Measurements from ENCODE around the gene ASMT. TPM values are rescaled to one million over a fixed set of nuclear protein-coding genes. Genes with fewer than 3 reads are reported as not detected.

ASMT gene
- total RNA-seq, 1 experiment from 2014 or later = not detected

DNA sequence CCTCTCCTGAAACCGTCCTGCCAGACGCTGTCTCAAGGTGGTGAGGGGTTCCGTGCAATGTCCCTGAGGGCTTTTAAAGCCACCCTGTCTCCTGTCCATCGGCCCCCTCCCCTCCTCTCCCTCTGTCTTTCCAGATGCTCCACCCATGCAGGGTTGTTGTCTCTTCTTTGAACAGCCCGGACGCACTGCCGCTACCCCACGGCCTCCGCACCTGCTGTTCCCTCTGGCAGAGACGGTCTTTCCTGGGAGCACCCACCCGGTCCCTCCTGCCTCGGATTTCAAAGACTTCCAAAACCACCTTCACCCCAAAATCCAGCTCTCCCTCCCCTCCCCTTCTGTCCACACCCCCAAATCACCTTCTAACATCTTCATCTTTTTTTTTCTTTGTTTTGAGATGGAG, 4.1 kb upstream of the ASMT start:
- no TSS peak for BruUV-seq (replicated peaks)
- intact Hi-C loops (cut with micrococcal nuclease) = no loop called here
- Histone ChIP-seq H3K9ac (ENCODE audit: low read length) (no peak overlapping the region), H3K27me3 (ENCODE audit: low read length) (no peaks in the 10 kb centered on the region), H3K4me2 (ENCODE audit: low read length) (no peak overlapping the region), H4K20me1 (ENCODE audit: low read length) (no peaks in the 10 kb centered on the region), H3K4me1 (ENCODE audit: insufficient read depth, low read length) (no peaks in the 10 kb centered on the region), H2AFZ (ENCODE audit: low read length) (no peak overlapping the region), H3K9me3 (ENCODE audit: low read length) (no peaks in the 10 kb centered on the region), H3K27ac (ENCODE audit: low read length) (no peak overlapping the region), H3K79me2 (ENCODE audit: low read length) (no peaks in the 10 kb centered on the region), H3K9me2 (replicated peaks; ENCODE audit: low read length) (no peaks in the 10 kb centered on the region), H3F3A (ENCODE audit: low read length, unreplicated experiment) (no peaks in the 10 kb centered on the region), H3K4me3 (ENCODE audit: low read length) (no peak overlapping the region), H3K36me3 (ENCODE audit: low read depth, low read length) (no peaks in the 10 kb centered on the region)
- DNase-seq (no peak), ATAC-seq (no peak)
- ChIA-PET POLR2A (ENCODE audit: unreplicated experiment) (no interaction called here), CTCF (no interaction called here)
- TF ChIP-seq, protein P1, sequence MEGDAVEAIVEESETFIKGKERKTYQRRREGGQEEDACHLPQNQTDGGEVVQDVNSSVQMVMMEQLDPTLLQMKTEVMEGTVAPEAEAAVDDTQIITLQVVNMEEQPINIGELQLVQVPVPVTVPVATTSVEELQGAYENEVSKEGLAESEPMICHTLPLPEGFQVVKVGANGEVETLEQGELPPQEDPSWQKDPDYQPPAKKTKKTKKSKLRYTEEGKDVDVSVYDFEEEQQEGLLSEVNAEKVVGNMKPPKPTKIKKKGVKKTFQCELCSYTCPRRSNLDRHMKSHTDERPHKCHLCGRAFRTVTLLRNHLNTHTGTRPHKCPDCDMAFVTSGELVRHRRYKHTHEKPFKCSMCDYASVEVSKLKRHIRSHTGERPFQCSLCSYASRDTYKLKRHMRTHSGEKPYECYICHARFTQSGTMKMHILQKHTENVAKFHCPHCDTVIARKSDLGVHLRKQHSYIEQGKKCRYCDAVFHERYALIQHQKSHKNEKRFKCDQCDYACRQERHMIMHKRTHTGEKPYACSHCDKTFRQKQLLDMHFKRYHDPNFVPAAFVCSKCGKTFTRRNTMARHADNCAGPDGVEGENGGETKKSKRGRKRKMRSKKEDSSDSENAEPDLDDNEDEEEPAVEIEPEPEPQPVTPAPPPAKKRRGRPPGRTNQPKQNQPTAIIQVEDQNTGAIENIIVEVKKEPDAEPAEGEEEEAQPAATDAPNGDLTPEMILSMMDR (conservative IDR thresholded peaks at IDR 0.05; ENCODE audit: low read depth, low read length) = no peak
- TF ChIP-seq EZH2phosphoT487 (IDR thresholded peaks at IDR 0.05; ENCODE audit: borderline replicate concordance, low read length) (no peak), EZH2 (IDR thresholded peaks at IDR 0.05; ENCODE audit: low read length, unreplicated experiment) (no peak)

DNA sequence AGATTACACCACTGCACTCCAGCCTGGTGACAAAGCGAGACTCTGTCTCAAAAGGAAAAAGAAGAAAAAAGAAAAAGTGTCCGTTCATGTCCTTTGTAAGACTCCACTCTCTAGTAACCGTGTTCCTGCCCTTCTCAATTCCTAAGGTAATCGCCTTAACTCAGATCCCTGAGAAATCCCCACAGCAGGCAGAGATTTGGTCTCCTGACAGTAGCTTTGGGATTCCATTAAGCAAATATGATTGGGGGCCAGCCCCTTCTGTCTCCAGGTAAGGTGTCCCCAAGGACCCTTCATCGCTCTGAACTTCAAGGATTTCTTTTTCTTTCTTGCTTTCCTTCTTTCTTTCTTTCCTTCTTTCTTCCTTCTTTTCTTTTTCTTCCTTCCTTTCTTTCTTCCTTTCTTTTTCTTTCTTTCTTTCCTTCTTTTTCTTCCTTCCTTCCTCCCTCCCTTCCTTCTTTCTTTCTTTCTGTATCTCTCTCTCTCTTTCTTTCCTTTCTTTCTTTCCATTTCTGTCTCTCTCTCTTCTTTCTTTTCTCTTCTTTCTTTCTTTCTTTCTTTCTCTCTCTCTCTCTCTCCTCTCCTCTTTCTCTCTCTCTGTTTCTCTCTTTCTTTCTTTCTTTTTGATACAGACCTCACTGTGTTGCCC, 2.1 kb upstream of the ASMT start:
- ATAC-seq = no peak
- BruUV-seq (replicated peaks) = no TSS peak
- CTCF ChIA-PET = no interaction called here

DNA sequence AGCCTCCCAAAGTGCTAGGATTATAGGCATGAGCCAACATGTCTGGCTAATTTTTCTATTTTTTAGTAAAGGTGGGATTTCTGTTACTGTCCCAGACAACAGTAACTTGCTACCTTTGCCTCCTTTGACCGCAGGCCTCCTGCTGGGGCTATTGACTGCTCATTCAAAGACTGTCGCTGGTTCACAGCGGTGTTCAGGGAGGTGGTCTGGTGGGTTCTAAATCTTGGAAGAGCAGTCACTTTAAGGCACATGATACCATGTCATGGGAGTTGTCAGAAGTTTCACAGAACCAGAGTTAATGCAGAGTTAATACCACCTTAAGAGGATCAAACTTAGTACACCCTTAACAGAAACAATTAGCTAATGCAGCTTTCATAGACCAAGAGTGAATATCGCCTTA, 3.8 kb downstream of the ASMT start:
- Histone ChIP-seq H3K9me3 (ENCODE audit: low read length) (no peaks in the 10 kb centered on the region), H3K4me1 (ENCODE audit: insufficient read depth, low read length) (no peaks in the 10 kb centered on the region), H3K79me2 (ENCODE audit: low read length) (no peaks in the 10 kb centered on the region), H4K20me1 (ENCODE audit: low read length) (no peaks in the 10 kb centered on the region), H2AFZ (ENCODE audit: low read length) (no peak overlapping the region), H3K36me3 (ENCODE audit: low read depth, low read length) (no peaks in the 10 kb centered on the region), H3K9me2 (replicated peaks; ENCODE audit: low read length) (no peaks in the 10 kb centered on the region), H3K4me3 (ENCODE audit: low read length) (no peak overlapping the region), H3K27ac (ENCODE audit: low read length) (no peak overlapping the region), H3F3A (ENCODE audit: low read length, unreplicated experiment) (no peaks in the 10 kb centered on the region), H3K4me2 (ENCODE audit: low read length) (no peak overlapping the region), H3K9ac (ENCODE audit: low read length) (no peak overlapping the region), H3K27me3 (ENCODE audit: low read length) (no peaks in the 10 kb centered on the region)
- CTCF ChIA-PET = no interaction called here
- intact Hi-C loops (cut with micrococcal nuclease) = no loop called here
- DNase-seq = no peak
- ATAC-seq = no peak
- POLR2A ChIA-PET (ENCODE audit: unreplicated experiment) = no interaction called here
- no TSS peak for BruUV-seq (replicated peaks)
- no peak for TF ChIP-seq EZH2 (IDR thresholded peaks at IDR 0.05; ENCODE audit: low read length, unreplicated experiment)
- TF ChIP-seq EZH2phosphoT487 (IDR thresholded peaks at IDR 0.05; ENCODE audit: borderline replicate concordance, low read length) = no peak
- TF ChIP-seq, protein P1 (conservative IDR thresholded peaks at IDR 0.05; ENCODE audit: low read depth, low read length) = no peak

More for the DNA sequence above, 2.1 kb upstream of the ASMT start:
- Histone ChIP-seq H3K79me2 (ENCODE audit: low read length) (no peaks in the 10 kb centered on the region), H2AFZ (ENCODE audit: low read length) (no peak overlapping the region), H3K36me3 (ENCODE audit: low read depth, low read length) (no peaks in the 10 kb centered on the region), H3K9me3 (ENCODE audit: low read length) (no peaks in the 10 kb centered on the region), H3K27ac (ENCODE audit: low read length) (no peak overlapping the region), H3K9ac (ENCODE audit: low read length) (no peak overlapping the region), H3K4me2 (ENCODE audit: low read length) (no peak overlapping the region), H3K4me1 (ENCODE audit: insufficient read depth, low read length) (no peaks in the 10 kb centered on the region), H3F3A (ENCODE audit: low read length, unreplicated experiment) (no peaks in the 10 kb centered on the region), H4K20me1 (ENCODE audit: low read length) (no peaks in the 10 kb centered on the region), H3K9me2 (replicated peaks; ENCODE audit: low read length) (no peaks in the 10 kb centered on the region), H3K4me3 (ENCODE audit: low read length) (no peak overlapping the region), H3K27me3 (ENCODE audit: low read length) (no peaks in the 10 kb centered on the region)
- intact Hi-C loops (cut with micrococcal nuclease) = no loop called here
- DNase-seq = no peak
- TF ChIP-seq, protein P1 (conservative IDR thresholded peaks at IDR 0.05; ENCODE audit: low read depth, low read length) = no peak
- no peak for TF ChIP-seq EZH2phosphoT487 (IDR thresholded peaks at IDR 0.05; ENCODE audit: borderline replicate concordance, low read length)
- no peak for TF ChIP-seq EZH2 (IDR thresholded peaks at IDR 0.05; ENCODE audit: low read length, unreplicated experiment)
- POLR2A ChIA-PET (ENCODE audit: unreplicated experiment) = no interaction called here
